NCI-H524 treated with DMSO at 0.1 percent for 48 hours (cell line): Measurements from ENCODE around the gene STT3B.

Experiments
- DNase-seq: peaks from one replicate; lab custom pipeline; 2025; lab: John Stamatoyannopoulos, UW

Gene STT3B

GRCh38 chr3:31521468-31521867 is 11.3 kb upstream of the STT3B start:
- no peak for DNase-seq

GRCh38 chr3:31522152-31522551 is 10.6 kb upstream of the STT3B start:
- no peak for DNase-seq

GRCh38 chr3:31523543-31523942 is 9.2 kb upstream of the STT3B start:
- no peak for DNase-seq

- no peak for DNase-seq
These were observed 7.2 kb upstream of the STT3B start for GRCh38 chr3:31525532-31525931.

GRCh38 chr3:31529421-31529820 is 3.3 kb upstream of the STT3B start:
- no peak for DNase-seq

GRCh38 chr3:31530039-31530959 is 2.4 kb upstream of the STT3B start:
- no peak for DNase-seq

- no peak for DNase-seq
These were observed 1.8 kb upstream of the STT3B start for GRCh38 chr3:31530960-31531335.

GRCh38 chr3:31531452-31531991 is 1.2 kb upstream of the STT3B start:
- DNase-seq, result no peak

- DNase-seq, result peak; percentile 78
These were observed 636 bp upstream of the STT3B start for GRCh38 chr3:31531992-31532586.

- no peak for DNase-seq
These were observed 692 bp downstream of the STT3B start for GRCh38 chr3:31533169-31534064.

- DNase-seq, result no peak
These were observed 1.3 kb downstream of the STT3B start for GRCh38 chr3:31534065-31534425.

GRCh38 chr3:31536497-31536896 is 3.8 kb downstream of the STT3B start:
- DNase-seq, result no peak

- DNase-seq, result no peak
These were observed 6.1 kb downstream of the STT3B start for GRCh38 chr3:31538801-31539200.

GRCh38 chr3:31539275-31539674 is 6.5 kb downstream of the STT3B start:
- DNase-seq, result no peak

GRCh38 chr3:31541089-31541488 is 8.4 kb downstream of the STT3B start:
- no peak for DNase-seq

- no peak for DNase-seq
These were observed 9.5 kb downstream of the STT3B start for GRCh38 chr3:31542246-31542645.

GRCh38 chr3:31543375-31543774 is 10.7 kb downstream of the STT3B start:
- DNase-seq, result no peak

- DNase-seq, result no peak
These were observed 11.9 kb downstream of the STT3B start for GRCh38 chr3:31544634-31545033.

- no peak for DNase-seq
These were observed 13.4 kb downstream of the STT3B start for GRCh38 chr3:31546162-31546561.

GRCh38 chr3:31546725-31547124 is 14.0 kb downstream of the STT3B start:
- DNase-seq, result no peak

- DNase-seq, result no peak
These were observed 17.9 kb downstream of the STT3B start for GRCh38 chr3:31550452-31551251.

GRCh38 chr3:31551646-31552045 is 18.9 kb downstream of the STT3B start:
- DNase-seq, result no peak
